HG03045 (cell line): ENCODE measurements around the gene HSD17B14.
"Not testable (repeated sequence)": the region's sequence is repeated elsewhere in the genome, so short reads cannot be mapped to it uniquely, and the experiment has no call there.

Source experiments
- ATAC-seq: cut with Tn5 transposase; IDR thresholded peaks from one replicate; pipeline ENCODE4 v1.9.1; 2021; ENCODE audit warnings: mild to moderate bottlenecking, moderate library complexity; ENCODE audit not compliant: unreplicated experiment

Gene HSD17B14

DNA sequence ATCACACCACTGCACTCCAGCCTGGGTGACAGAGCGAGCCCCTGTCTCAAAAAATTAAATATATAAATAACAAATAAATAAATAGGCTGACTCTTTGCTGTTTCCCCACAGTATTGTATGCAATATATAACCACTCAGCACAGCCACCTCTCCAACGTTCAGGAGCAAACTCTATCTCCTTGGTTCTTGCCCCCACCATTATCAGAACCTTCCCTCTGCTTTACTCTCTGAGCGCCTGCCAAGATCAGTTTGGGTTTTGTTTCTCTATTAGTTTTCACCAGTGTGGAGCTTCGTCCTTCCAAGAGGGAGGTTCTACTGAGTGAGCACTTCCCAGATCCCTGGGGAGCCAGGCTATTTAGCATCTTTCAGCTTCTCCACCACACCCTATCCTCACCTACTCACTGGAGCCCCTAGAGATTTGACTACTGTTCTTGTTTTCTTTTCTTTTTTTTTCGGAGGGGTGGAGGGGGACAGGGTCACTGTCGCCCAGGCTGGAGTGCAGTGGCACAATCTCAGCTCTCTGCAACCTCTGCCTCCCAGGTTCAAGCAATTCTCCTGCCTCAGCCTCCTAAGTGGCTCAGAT, 68.0 kb downstream of the HSD17B14 start:
- not testable (repeated sequence) for ATAC-seq

DNA sequence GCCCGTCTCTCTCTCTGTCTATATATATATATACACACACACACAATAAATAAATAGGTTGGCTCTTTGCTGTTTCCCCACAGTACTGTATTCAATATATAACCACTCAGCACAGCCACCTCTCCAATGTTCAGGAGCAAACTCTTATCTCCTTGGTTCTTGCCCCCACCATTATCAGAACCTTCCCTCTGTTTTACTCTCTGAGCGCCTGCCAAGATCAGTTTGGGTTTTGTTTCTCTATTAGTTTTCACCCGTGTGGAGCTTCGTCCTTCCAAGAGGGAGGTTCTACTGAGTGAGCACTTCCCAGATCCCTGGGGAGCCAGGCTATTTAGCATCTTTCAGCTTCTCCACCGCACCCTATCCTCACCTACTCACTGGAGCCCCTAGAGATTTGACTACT, 70.5 kb downstream of the HSD17B14 start:
- not testable (repeated sequence) for ATAC-seq
